ENCODE results near the gene RASGRF2.

Gene RASGRF2

DNA sequence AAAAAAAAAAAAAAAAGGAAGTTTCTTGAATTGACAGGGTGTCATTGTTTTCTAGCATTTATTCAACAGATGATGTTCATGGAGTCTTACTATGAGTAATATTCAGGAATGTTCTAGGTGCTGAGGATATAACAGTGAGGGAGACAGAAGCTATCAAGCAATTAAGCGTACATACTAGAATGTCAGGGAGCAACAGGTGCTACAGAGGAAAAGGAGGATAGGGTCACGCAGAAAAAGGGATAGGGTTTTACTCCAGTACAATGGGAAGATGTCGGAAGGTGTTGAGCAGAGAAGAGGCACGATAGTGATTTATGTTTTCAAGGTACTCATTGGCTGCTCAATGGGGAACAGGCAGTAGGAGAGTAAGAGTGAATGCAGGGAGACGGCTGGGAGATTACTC lies 6.6 kb upstream of the RASGRF2 start:
- H3K27me3 ChIP-seq (ENCODE audit: control insufficient read depth in 1 of 2, insufficient read depth in 2 of 2, low read length in 2 of 2), result peaks cover 5 to 6% of the 10 kb centered on the region in 2 donors
- no peaks in the 10 kb centered on the region for H3K36me3 ChIP-seq (ENCODE audit: control insufficient read depth in 2 of 2, insufficient read depth in 2 of 2, low read length in 2 of 2)
- H3K9ac ChIP-seq (ENCODE audit: low read length in 2 of 2), result no peak overlapping the region
- H3K4me3 ChIP-seq (ENCODE audit: low read length in 2 of 2), result no peak overlapping the region
- H3K27ac ChIP-seq (ENCODE audit: low read length), result no peak overlapping the region
- H3K4me1 ChIP-seq (ENCODE audit: control insufficient read depth, insufficient read depth, low read length), result no peaks in the 10 kb centered on the region
- no peaks in the 10 kb centered on the region for H3K9me3 ChIP-seq (ENCODE audit: control insufficient read depth in 2 of 2, low read length in 2 of 2)

DNA sequence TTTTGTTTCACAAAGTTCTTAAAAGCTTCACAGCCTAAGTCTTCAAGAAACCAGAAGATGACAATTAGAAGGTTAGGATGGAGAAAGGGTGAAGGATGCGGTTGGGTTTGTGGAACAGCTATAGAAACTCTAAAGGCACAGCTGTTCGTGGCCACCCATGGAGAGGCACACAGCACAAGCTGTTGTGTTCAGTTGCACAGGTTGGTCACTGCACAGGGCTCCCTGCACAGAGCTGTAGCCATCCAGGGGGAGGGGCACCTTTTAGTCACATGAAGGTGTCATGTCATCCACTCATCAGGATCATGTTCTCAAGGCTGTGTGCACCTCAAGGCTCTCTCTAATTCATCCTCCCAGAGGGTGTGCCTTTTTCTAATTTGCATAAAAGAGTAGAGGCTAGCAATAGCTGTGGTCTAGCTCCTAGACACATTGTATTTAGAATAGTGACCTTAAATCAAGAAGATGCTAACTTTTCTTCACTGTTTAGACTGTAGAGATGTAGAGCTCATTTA lies 5.0 kb upstream of the RASGRF2 start:
- Histone ChIP-seq H3K9me3 (ENCODE audit: control insufficient read depth in 2 of 2, low read length in 2 of 2) (no peaks in the 10 kb centered on the region), H3K4me1 (ENCODE audit: control insufficient read depth, insufficient read depth, low read length) (peaks cover 4% of the 10 kb centered on the region), H3K27me3 (ENCODE audit: control insufficient read depth in 1 of 2, insufficient read depth in 2 of 2, low read length in 2 of 2) (peaks cover 9 to 17% of the 10 kb centered on the region in 2 donors)

DNA sequence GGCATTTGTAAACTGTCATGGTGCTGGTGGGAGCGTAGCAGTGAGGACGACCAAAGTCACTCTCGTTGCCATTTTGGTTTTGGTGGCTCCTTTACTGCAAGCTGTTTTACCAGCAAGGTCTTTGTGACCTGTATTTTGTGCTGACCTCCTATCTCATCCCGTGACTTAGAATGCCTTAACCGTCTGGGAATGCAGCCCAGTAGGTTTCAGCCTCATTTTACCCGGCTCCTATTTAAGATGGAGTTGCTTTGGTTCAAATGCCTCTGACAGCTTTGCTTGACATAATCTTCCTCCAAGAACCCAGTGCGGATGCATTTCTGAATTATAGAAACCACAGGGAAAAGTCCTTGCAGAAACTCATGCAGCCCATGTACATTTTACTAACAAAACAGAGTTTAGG lies 3.9 kb upstream of the RASGRF2 start:
- Histone ChIP-seq H3K4me3 (ENCODE audit: low read length in 2 of 2) (no peak overlapping the region), H3K4me1 (ENCODE audit: control insufficient read depth, insufficient read depth, low read length) (peaks cover 7% of the 10 kb centered on the region)

More for the DNA sequence above, 5.0 kb upstream of the RASGRF2 start:
- H3K9ac ChIP-seq (ENCODE audit: low read length in 2 of 2), result no peak overlapping the region
- H3K27ac ChIP-seq (ENCODE audit: low read length), result no peak overlapping the region
- no peak overlapping the region for H3K4me3 ChIP-seq (ENCODE audit: low read length in 2 of 2)
- H3K36me3 ChIP-seq (ENCODE audit: control insufficient read depth in 2 of 2, insufficient read depth in 2 of 2, low read length in 2 of 2), result no peaks in the 10 kb centered on the region

GRCh38 chr5:80957031-80957761 lies 3.0 kb upstream of the RASGRF2 start:
- H3K27me3 ChIP-seq (ENCODE audit: control insufficient read depth in 1 of 2, insufficient read depth in 2 of 2, low read length in 2 of 2), result peaks cover 14 to 22% of the 10 kb centered on the region in 2 donors
- H3K4me1 ChIP-seq (ENCODE audit: control insufficient read depth, insufficient read depth, low read length), result peaks cover 7% of the 10 kb centered on the region
- H3K4me3 ChIP-seq (ENCODE audit: low read length in 2 of 2), result no peak overlapping the region
- no peaks in the 10 kb centered on the region for H3K36me3 ChIP-seq (ENCODE audit: control insufficient read depth in 2 of 2, insufficient read depth in 2 of 2, low read length in 2 of 2)
- H3K9ac ChIP-seq (ENCODE audit: low read length in 2 of 2), result no peak overlapping the region
- no peaks in the 10 kb centered on the region for H3K9me3 ChIP-seq (ENCODE audit: control insufficient read depth in 2 of 2, low read length in 2 of 2)
- no peak overlapping the region for H3K27ac ChIP-seq (ENCODE audit: low read length)

More for the DNA sequence above, 3.9 kb upstream of the RASGRF2 start:
- Histone ChIP-seq H3K36me3 (ENCODE audit: control insufficient read depth in 2 of 2, insufficient read depth in 2 of 2, low read length in 2 of 2) (no peaks in the 10 kb centered on the region), H3K27me3 (ENCODE audit: control insufficient read depth in 1 of 2, insufficient read depth in 2 of 2, low read length in 2 of 2) (peaks cover 14 to 20% of the 10 kb centered on the region in 2 donors), H3K27ac (ENCODE audit: low read length) (no peak overlapping the region), H3K9ac (ENCODE audit: low read length in 2 of 2) (no peak overlapping the region), H3K9me3 (ENCODE audit: control insufficient read depth in 2 of 2, low read length in 2 of 2) (no peaks in the 10 kb centered on the region)

GRCh38 chr5:80958616-80959015 lies 1.5 kb upstream of the RASGRF2 start:
- H3K27me3 ChIP-seq (ENCODE audit: control insufficient read depth in 1 of 2, insufficient read depth in 2 of 2, low read length in 2 of 2), result peaks cover 13 to 18% of the 10 kb centered on the region in 2 donors
- H3K4me3 ChIP-seq (ENCODE audit: low read length in 2 of 2), result no peak overlapping the region
- H3K27ac ChIP-seq (ENCODE audit: low read length), result no peak overlapping the region
- peaks cover 7% of the 10 kb centered on the region for H3K4me1 ChIP-seq (ENCODE audit: control insufficient read depth, insufficient read depth, low read length)
- H3K36me3 ChIP-seq (ENCODE audit: control insufficient read depth in 2 of 2, insufficient read depth in 2 of 2, low read length in 2 of 2), result no peaks in the 10 kb centered on the region
- H3K9ac ChIP-seq (ENCODE audit: low read length in 2 of 2), result no peak overlapping the region
- H3K9me3 ChIP-seq (ENCODE audit: control insufficient read depth in 2 of 2, low read length in 2 of 2), result no peaks in the 10 kb centered on the region

DNA sequence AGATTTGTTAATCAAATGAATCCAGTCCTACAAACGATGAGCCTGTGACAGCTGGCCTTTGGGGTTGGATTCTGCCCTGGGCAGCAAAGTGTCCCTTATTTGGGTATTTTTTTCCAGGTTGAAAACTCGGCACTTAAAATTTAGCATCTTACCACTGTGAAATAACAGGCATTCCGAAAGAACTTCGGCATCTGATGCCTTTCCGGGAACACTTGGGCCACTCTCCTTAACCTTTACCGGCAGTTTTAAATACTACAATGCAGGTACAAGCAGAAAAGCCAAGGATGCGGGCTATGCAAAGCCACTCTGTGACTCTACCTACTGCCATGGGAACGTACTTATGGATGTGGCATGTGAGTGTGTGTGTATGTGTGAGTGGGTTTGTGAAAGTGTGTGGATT lies 1.0 kb upstream of the RASGRF2 start:
- H3K4me3 ChIP-seq (ENCODE audit: low read length in 2 of 2), result no peak overlapping the region
- H3K27ac ChIP-seq (ENCODE audit: low read length), result no peak overlapping the region
- H3K9ac ChIP-seq (ENCODE audit: low read length in 2 of 2), result no peak overlapping the region
- H3K27me3 ChIP-seq (ENCODE audit: control insufficient read depth in 1 of 2, insufficient read depth in 2 of 2, low read length in 2 of 2), result peaks cover 13 to 18% of the 10 kb centered on the region in 2 donors
- no peaks in the 10 kb centered on the region for H3K36me3 ChIP-seq (ENCODE audit: control insufficient read depth in 2 of 2, insufficient read depth in 2 of 2, low read length in 2 of 2)
- no peaks in the 10 kb centered on the region for H3K9me3 ChIP-seq (ENCODE audit: control insufficient read depth in 2 of 2, low read length in 2 of 2)
- H3K4me1 ChIP-seq (ENCODE audit: control insufficient read depth, insufficient read depth, low read length), result peaks cover 7% of the 10 kb centered on the region

- H3K4me1 ChIP-seq (ENCODE audit: control insufficient read depth, insufficient read depth, low read length), result peaks cover 7% of the 10 kb centered on the region
These were observed 590 bp downstream of the RASGRF2 start for GRCh38 chr5:80960531-80961375.

GRCh38 chr5:80961376-80962281 lies 1.5 kb downstream of the RASGRF2 start:
- peaks cover 7% of the 10 kb centered on the region for H3K4me1 ChIP-seq (ENCODE audit: control insufficient read depth, insufficient read depth, low read length)
- H3K27me3 ChIP-seq (ENCODE audit: control insufficient read depth in 1 of 2, insufficient read depth in 2 of 2, low read length in 2 of 2), result peaks cover 11 to 16% of the 10 kb centered on the region in 2 donors
- H3K27ac ChIP-seq (ENCODE audit: low read length), result no peak overlapping the region
- no peak overlapping the region for H3K9ac ChIP-seq (ENCODE audit: low read length in 2 of 2)
- no peaks in the 10 kb centered on the region for H3K9me3 ChIP-seq (ENCODE audit: control insufficient read depth in 2 of 2, low read length in 2 of 2)
- peak overlapping the region; percentile 54 to 64 for H3K4me3 ChIP-seq (ENCODE audit: low read length in 2 of 2)
- H3K36me3 ChIP-seq (ENCODE audit: control insufficient read depth in 2 of 2, insufficient read depth in 2 of 2, low read length in 2 of 2), result no peaks in the 10 kb centered on the region

More at GRCh38 chr5:80960531-80961375, 590 bp downstream of the RASGRF2 start:
- Histone ChIP-seq H3K4me3 (ENCODE audit: low read length in 2 of 2) (peak overlapping the region; percentile 54 to 64), H3K9me3 (ENCODE audit: control insufficient read depth in 2 of 2, low read length in 2 of 2) (no peaks in the 10 kb centered on the region), H3K36me3 (ENCODE audit: control insufficient read depth in 2 of 2, insufficient read depth in 2 of 2, low read length in 2 of 2) (no peaks in the 10 kb centered on the region), H3K27ac (ENCODE audit: low read length) (no peak overlapping the region), H3K27me3 (ENCODE audit: control insufficient read depth in 1 of 2, insufficient read depth in 2 of 2, low read length in 2 of 2) (peaks cover 11 to 16% of the 10 kb centered on the region in 2 donors), H3K9ac (ENCODE audit: low read length in 2 of 2) (peak overlapping the region in 1 of 2 donors; percentile 32)

- H3K27me3 ChIP-seq (ENCODE audit: control insufficient read depth in 1 of 2, insufficient read depth in 2 of 2, low read length in 2 of 2), result peaks cover 11 to 16% of the 10 kb centered on the region in 2 donors
- H3K4me3 ChIP-seq (ENCODE audit: low read length in 2 of 2), result no peak overlapping the region
- no peaks in the 10 kb centered on the region for H3K36me3 ChIP-seq (ENCODE audit: control insufficient read depth in 2 of 2, insufficient read depth in 2 of 2, low read length in 2 of 2)
These were observed 2.7 kb downstream of the RASGRF2 start for GRCh38 chr5:80962630-80963520.

More at GRCh38 chr5:80962630-80963520, 2.7 kb downstream of the RASGRF2 start:
- H3K9me3 ChIP-seq (ENCODE audit: control insufficient read depth in 2 of 2, low read length in 2 of 2), result no peaks in the 10 kb centered on the region
- H3K9ac ChIP-seq (ENCODE audit: low read length in 2 of 2), result no peak overlapping the region
- H3K4me1 ChIP-seq (ENCODE audit: control insufficient read depth, insufficient read depth, low read length), result peaks cover 7% of the 10 kb centered on the region
- H3K27ac ChIP-seq (ENCODE audit: low read length), result no peak overlapping the region

All from stomach smooth muscle (tissue), 2 donors.